ENCODE data around the gene ALAS1. TPM values are rescaled to one million over a fixed set of nuclear protein-coding genes. Genes with fewer than 3 reads are reported as not detected.
A peak's percentile ranks its signal among the peaks of the same experiment; 100 is the strongest.

Gene ALAS1
- total and polyA plus RNA-seq, 2 of the 13 experiments (the other 11 are each of a cell fraction or from before 2014, with no cell fraction given) = 36.0 to 43.2 TPM

DNA sequence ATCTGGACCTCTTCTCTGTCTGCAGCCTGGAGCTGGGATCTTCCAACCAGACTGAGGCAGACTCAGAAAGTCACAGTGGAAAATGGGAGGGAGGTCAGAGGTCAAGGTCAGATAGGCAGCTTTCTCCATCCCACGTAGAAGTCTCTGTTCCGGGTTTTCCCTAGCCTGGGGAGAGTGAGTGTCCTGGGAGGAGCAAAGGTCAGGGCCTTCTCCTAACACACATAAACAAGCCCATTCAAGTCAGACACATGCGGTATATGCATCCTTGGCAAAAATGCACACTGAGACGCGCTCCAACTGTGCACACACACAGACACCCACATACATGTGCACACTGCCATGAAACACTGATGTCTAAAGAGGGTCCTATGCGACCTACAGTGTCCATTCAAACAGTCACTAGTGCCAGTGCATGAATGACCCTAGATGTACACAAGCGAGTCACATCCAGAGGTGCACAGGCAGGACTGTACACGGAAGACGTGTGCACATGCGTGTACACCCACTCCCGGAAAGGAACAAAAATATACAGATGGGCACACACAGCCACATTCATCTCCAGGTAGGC lies 40.3 kb downstream of the ALAS1 start (continued):
- TF ChIP-seq, protein P1, sequence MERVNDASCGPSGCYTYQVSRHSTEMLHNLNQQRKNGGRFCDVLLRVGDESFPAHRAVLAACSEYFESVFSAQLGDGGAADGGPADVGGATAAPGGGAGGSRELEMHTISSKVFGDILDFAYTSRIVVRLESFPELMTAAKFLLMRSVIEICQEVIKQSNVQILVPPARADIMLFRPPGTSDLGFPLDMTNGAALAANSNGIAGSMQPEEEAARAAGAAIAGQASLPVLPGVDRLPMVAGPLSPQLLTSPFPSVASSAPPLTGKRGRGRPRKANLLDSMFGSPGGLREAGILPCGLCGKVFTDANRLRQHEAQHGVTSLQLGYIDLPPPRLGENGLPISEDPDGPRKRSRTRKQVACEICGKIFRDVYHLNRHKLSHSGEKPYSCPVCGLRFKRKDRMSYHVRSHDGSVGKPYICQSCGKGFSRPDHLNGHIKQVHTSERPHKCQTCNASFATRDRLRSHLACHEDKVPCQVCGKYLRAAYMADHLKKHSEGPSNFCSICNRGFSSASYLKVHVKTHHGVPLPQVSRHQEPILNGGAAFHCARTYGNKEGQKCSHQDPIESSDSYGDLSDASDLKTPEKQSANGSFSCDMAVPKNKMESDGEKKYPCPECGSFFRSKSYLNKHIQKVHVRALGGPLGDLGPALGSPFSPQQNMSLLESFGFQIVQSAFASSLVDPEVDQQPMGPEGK (CRISPR knock-in tag; IDR thresholded peaks at IDR 0.05) = peak; percentile 70; the same call in 1 of the 2 replicates
- peak; percentile 61; the same call in 1 of the 2 replicates for TF ChIP-seq RCOR2 (CRISPR knock-in tag; IDR thresholded peaks at IDR 0.05)
- no peak for TF ChIP-seq AKAP8 (CRISPR knock-in tag; IDR thresholded peaks at IDR 0.05)
- no peak for TF ChIP-seq ZNF484 (CRISPR knock-in tag; IDR thresholded peaks at IDR 0.05; ENCODE audit: borderline replicate concordance, low read depth)
- TF ChIP-seq, protein P2, sequence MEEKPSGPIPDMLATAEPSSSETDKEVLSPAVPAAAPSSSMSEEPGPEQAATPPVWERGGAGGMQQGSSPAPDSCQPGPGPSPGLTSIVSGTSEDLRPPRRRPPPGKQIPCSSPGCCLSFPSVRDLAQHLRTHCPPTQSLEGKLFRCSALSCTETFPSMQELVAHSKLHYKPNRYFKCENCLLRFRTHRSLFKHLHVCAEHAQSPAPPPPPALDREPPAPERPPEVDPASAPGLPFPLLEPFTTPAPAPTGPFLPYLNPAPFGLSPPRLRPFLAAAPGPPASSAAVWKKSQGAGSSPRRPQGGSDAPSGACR (CRISPR knock-in tag; IDR thresholded peaks at IDR 0.05) = no peak
- peak; percentile 62; the same call in 1 of the 2 replicates for TF ChIP-seq ZNF788 (CRISPR knock-in tag; IDR thresholded peaks at IDR 0.05; ENCODE audit: borderline replicate concordance)
- TF ChIP-seq, protein P3, sequence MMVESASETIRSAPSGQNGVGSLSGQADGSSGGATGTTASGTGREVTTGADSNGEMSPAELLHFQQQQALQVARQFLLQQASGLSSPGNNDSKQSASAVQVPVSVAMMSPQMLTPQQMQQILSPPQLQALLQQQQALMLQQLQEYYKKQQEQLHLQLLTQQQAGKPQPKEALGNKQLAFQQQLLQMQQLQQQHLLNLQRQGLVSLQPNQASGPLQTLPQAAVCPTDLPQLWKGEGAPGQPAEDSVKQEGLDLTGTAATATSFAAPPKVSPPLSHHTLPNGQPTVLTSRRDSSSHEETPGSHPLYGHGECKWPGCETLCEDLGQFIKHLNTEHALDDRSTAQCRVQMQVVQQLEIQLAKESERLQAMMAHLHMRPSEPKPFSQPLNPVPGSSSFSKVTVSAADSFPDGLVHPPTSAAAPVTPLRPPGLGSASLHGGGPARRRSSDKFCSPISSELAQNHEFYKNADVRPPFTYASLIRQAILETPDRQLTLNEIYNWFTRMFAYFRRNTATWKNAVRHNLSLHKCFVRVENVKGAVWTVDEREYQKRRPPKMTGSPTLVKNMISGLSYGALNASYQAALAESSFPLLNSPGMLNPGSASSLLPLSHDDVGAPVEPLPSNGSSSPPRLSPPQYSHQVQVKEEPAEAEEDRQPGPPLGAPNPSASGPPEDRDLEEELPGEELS (CRISPR knock-in tag; IDR thresholded peaks at IDR 0.05) = peak; percentile 77
- 0 out of 2 replicates have a peak, but pooled peaks have one; percentile 64 for TF ChIP-seq IRX3 (CRISPR knock-in tag; IDR thresholded peaks at IDR 0.05; ENCODE audit: borderline replicate concordance, low read depth)
- peak; percentile 95 for TF ChIP-seq RBM22 (optimal IDR thresholded peaks at IDR 0.05; ENCODE audit: low read length)
- TF ChIP-seq MBNL3 (CRISPR knock-in tag; conservative IDR thresholded peaks at IDR 0.05) = no peak
- TF ChIP-seq, protein P4, sequence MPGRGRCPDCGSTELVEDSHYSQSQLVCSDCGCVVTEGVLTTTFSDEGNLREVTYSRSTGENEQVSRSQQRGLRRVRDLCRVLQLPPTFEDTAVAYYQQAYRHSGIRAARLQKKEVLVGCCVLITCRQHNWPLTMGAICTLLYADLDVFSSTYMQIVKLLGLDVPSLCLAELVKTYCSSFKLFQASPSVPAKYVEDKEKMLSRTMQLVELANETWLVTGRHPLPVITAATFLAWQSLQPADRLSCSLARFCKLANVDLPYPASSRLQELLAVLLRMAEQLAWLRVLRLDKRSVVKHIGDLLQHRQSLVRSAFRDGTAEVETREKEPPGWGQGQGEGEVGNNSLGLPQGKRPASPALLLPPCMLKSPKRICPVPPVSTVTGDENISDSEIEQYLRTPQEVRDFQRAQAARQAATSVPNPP (CRISPR knock-in tag; IDR thresholded peaks at IDR 0.05) = peak; percentile 75; the same call in 1 of the 2 replicates
- TF ChIP-seq ZNF777 (CRISPR knock-in tag; IDR thresholded peaks at IDR 0.05) = peak; percentile 70
- no peak for TF ChIP-seq ZNF530 (CRISPR knock-in tag; IDR thresholded peaks at IDR 0.05; ENCODE audit: low read depth)
- no peak for TF ChIP-seq ZNF34 (CRISPR knock-in tag; IDR thresholded peaks at IDR 0.05; ENCODE audit: borderline replicate concordance)
- TF ChIP-seq ARNT (IDR thresholded peaks at IDR 0.05) = no peak
- peak; percentile 40; the same call in 1 of the 2 replicates for TF ChIP-seq KAT7 (CRISPR knock-in tag; IDR thresholded peaks at IDR 0.05; ENCODE audit: borderline replicate concordance)
- no peak for TF ChIP-seq SP5 (CRISPR knock-in tag; IDR thresholded peaks at IDR 0.05; ENCODE audit: borderline replicate concordance, low read depth)
- TF ChIP-seq, protein P5, sequence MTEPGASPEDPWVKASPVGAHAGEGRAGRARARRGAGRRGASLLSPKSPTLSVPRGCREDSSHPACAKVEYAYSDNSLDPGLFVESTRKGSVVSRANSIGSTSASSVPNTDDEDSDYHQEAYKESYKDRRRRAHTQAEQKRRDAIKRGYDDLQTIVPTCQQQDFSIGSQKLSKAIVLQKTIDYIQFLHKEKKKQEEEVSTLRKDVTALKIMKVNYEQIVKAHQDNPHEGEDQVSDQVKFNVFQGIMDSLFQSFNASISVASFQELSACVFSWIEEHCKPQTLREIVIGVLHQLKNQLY (CRISPR knock-in tag; IDR thresholded peaks at IDR 0.05) = 0 out of 2 replicates have a peak, but pooled peaks have one; percentile 27
- TF ChIP-seq SRY (CRISPR knock-in tag; IDR thresholded peaks at IDR 0.05) = peak; percentile 38; the same call in 1 of the 2 replicates
- 0 out of 2 replicates have a peak, but pooled peaks have one; percentile 40 for TF ChIP-seq ZFP1 (CRISPR knock-in tag; IDR thresholded peaks at IDR 0.05)
- TF ChIP-seq RARA (CRISPR knock-in tag; IDR thresholded peaks at IDR 0.05) = peak; percentile 92
- TF ChIP-seq, protein P6, sequence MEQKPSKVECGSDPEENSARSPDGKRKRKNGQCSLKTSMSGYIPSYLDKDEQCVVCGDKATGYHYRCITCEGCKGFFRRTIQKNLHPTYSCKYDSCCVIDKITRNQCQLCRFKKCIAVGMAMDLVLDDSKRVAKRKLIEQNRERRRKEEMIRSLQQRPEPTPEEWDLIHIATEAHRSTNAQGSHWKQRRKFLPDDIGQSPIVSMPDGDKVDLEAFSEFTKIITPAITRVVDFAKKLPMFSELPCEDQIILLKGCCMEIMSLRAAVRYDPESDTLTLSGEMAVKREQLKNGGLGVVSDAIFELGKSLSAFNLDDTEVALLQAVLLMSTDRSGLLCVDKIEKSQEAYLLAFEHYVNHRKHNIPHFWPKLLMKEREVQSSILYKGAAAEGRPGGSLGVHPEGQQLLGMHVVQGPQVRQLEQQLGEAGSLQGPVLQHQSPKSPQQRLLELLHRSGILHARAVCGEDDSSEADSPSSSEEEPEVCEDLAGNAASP (CRISPR knock-in tag; IDR thresholded peaks at IDR 0.05; ENCODE audit: borderline replicate concordance) = peak; percentile 56; the same call in 1 of the 2 replicates
- TF ChIP-seq U2AF2 (IDR thresholded peaks at IDR 0.05; ENCODE audit: low read depth, low read length) = no peak

Measured in HepG2 (cell line).